Nephron (organoid): ENCODE measurements around the gene WDR48.
A peak's percentile ranks its signal among the peaks of the same experiment; 100 is the strongest.

ENCODE experiments used
- H3K27ac Mint-ChIP-seq, 3 experiments: 2 replicates each; pipeline ENCODE4 v1.8.0; 2020; ENCODE audit warnings: mixed read lengths in 3 of 3, mild to moderate bottlenecking in 2 of 3, moderate library complexity in 1 of 3
- H3K27me3 Mint-ChIP-seq: 2 replicates; pipeline ENCODE4 v1.8.0; 2021; ENCODE audit warnings: low read depth, mild to moderate bottlenecking, moderate library complexity, mixed read lengths
- H3K36me3 Mint-ChIP-seq: 2 replicates; pipeline ENCODE4 v1.8.0; 2020; ENCODE audit warnings: low read depth, mixed read lengths
- H3K4me1 Mint-ChIP-seq: 2 replicates; pipeline ENCODE4 v1.8.0; 2020; ENCODE audit warnings: mixed read lengths
- H3K4me3 Mint-ChIP-seq, 3 experiments: 2 replicates each; pipeline ENCODE4 v1.8.0; 2020; ENCODE audit warnings: mild to moderate bottlenecking in 3 of 3, mixed read lengths in 3 of 3, moderate library complexity in 2 of 3
- H3K9me3 Mint-ChIP-seq: 2 replicates; pipeline ENCODE4 v1.8.0; 2020; ENCODE audit warnings: mixed read lengths
- CTCF ChIP-seq, 3 experiments: fragments of 200-600 bp; sonication (generic); IDR thresholded peaks; one replicate each; pipeline ENCODE4 v1.5.0; 2021; ENCODE audit warnings: antibody characterized with exemption in 3 of 3; ENCODE audit not compliant: unreplicated experiment in 3 of 3

Gene WDR48

GRCh38 chr3:39051649-39052561, at the start of gene WDR48, which contains the start of gene SCN11A:
Gene WDR48 (plus strand): TSS chr3:39052016. CDS start chr3:39052026, 10 bp downstream.
Gene SCN11A (minus strand): TSS chr3:39051944. CDS start chr3:38950362, 101,582 bp downstream.
- H3K4me3 Mint-ChIP-seq = peak within 1 kb of the TSS; percentile 92 to 96 (median 94)
- peaks cover 4% of the 10 kb centered on the region for H3K36me3 Mint-ChIP-seq
- H3K9me3 Mint-ChIP-seq = no peaks in the 10 kb centered on the region
- peaks cover 31% of the 10 kb centered on the region for H3K4me1 Mint-ChIP-seq
- H3K27me3 Mint-ChIP-seq = no peaks in the 10 kb centered on the region
- H3K27ac Mint-ChIP-seq = peak within 1 kb of the TSS; percentile 99
- no peak for TF ChIP-seq CTCF (IDR thresholded peaks at IDR 0.05; ENCODE audit: unreplicated experiment in 3 of 3)

GRCh38 chr3:39005295-39005694, 46.5 kb upstream of the WDR48 start:
- Mint-ChIP-seq H3K27me3 (no peaks in the 10 kb centered on the region), H3K9me3 (peaks cover 6% of the 10 kb centered on the region), H3K27ac (peak overlapping the region in 1 of 3 experiments; percentile 4), H3K4me3 (no peak overlapping the region), H3K36me3 (no peaks in the 10 kb centered on the region), H3K4me1 (no peaks in the 10 kb centered on the region)
- TF ChIP-seq CTCF (IDR thresholded peaks at IDR 0.05; ENCODE audit: unreplicated experiment in 3 of 3) = no peak

- peaks cover 2% of the 10 kb centered on the region for H3K9me3 Mint-ChIP-seq
- H3K4me3 Mint-ChIP-seq = no peak overlapping the region
- TF ChIP-seq CTCF (IDR thresholded peaks at IDR 0.05; ENCODE audit: unreplicated experiment in 3 of 3) = no peak
- no peaks in the 10 kb centered on the region for H3K36me3 Mint-ChIP-seq
- H3K27ac Mint-ChIP-seq = no peak overlapping the region
- H3K4me1 Mint-ChIP-seq = no peaks in the 10 kb centered on the region
- no peaks in the 10 kb centered on the region for H3K27me3 Mint-ChIP-seq
Observed at GRCh38 chr3:39011191-39011736, 40.6 kb upstream of the WDR48 start.

- no peaks in the 10 kb centered on the region for H3K36me3 Mint-ChIP-seq
- H3K27me3 Mint-ChIP-seq = peaks cover 3% of the 10 kb centered on the region
- TF ChIP-seq CTCF (IDR thresholded peaks at IDR 0.05; ENCODE audit: unreplicated experiment in 3 of 3) = no peak
- H3K4me3 Mint-ChIP-seq = no peak overlapping the region
- no peaks in the 10 kb centered on the region for H3K4me1 Mint-ChIP-seq
- H3K9me3 Mint-ChIP-seq = no peaks in the 10 kb centered on the region
- H3K27ac Mint-ChIP-seq = no peak overlapping the region
Observed at GRCh38 chr3:39013289-39013688, 38.5 kb upstream of the WDR48 start.

- H3K27me3 Mint-ChIP-seq = peaks cover 3% of the 10 kb centered on the region
- no peaks in the 10 kb centered on the region for H3K9me3 Mint-ChIP-seq
- H3K27ac Mint-ChIP-seq = no peak overlapping the region
- TF ChIP-seq CTCF (IDR thresholded peaks at IDR 0.05; ENCODE audit: unreplicated experiment in 3 of 3) = no peak
- H3K4me3 Mint-ChIP-seq = no peak overlapping the region
- H3K36me3 Mint-ChIP-seq = no peaks in the 10 kb centered on the region
- H3K4me1 Mint-ChIP-seq = no peaks in the 10 kb centered on the region
Observed at GRCh38 chr3:39013921-39014509, 37.8 kb upstream of the WDR48 start.
